Large intestine (tissue), 3 donors: ENCODE results near the gene IDH2. TPM values are rescaled to one million over a fixed set of nuclear protein-coding genes. Genes with fewer than 3 reads are reported as not detected.
A peak's percentile ranks its signal among the peaks of the same experiment; 100 is the strongest.

ENCODE experiments used
- DNase-seq, 2 donors: peaks; one replicate each; pipeline versions ENCODE4 v3.0.0 to v3.0.0-alpha.2; 2013
- H3K27ac ChIP-seq: one replicate; pipeline ENCODE4 v1.5.1; 2013; ENCODE audit warnings: low read length
- H3K27me3 ChIP-seq: 2 replicates; pipeline ENCODE4 v1.6.1; 2013; ENCODE audit warnings: low read length; ENCODE audit not compliant: control insufficient read depth, insufficient read depth
- H3K36me3 ChIP-seq: 2 replicates; pipeline ENCODE4 v1.6.1; 2013; ENCODE audit warnings: low read length; ENCODE audit not compliant: control insufficient read depth, insufficient read depth
- H3K4me1 ChIP-seq: one replicate; pipeline ENCODE4 v1.6.1; 2013; ENCODE audit warnings: low read length; ENCODE audit not compliant: control insufficient read depth, insufficient read depth
- H3K4me3 ChIP-seq: one replicate; pipeline ENCODE4 v1.5.1; 2013; ENCODE audit warnings: low read length
- H3K9me3 ChIP-seq: one replicate; pipeline ENCODE4 v1.6.1; 2013; ENCODE audit warnings: mild to moderate bottlenecking, low read depth, low read length, moderate library complexity; ENCODE audit not compliant: control insufficient read depth
- WGBS: methylation state at CpG from one replicate; pipeline ENCODE4 v1.1.5; 2013; ENCODE audit warnings: low lambda C conversion rate; ENCODE audit not compliant: insufficient coverage; 5-methylcytosine and 5-hydroxymethylcytosine counted together
- polyA plus RNA-seq: library from polyadenylated mRNA; unstranded; fragments of 120-200 nt; gene quantifications from one replicate; pipeline ENCODE4 v1.2.1, GENCODE V29; 2013

The IDH2 gene
- polyA plus RNA-seq, 1 donor, result 85.2 TPM

DNA sequence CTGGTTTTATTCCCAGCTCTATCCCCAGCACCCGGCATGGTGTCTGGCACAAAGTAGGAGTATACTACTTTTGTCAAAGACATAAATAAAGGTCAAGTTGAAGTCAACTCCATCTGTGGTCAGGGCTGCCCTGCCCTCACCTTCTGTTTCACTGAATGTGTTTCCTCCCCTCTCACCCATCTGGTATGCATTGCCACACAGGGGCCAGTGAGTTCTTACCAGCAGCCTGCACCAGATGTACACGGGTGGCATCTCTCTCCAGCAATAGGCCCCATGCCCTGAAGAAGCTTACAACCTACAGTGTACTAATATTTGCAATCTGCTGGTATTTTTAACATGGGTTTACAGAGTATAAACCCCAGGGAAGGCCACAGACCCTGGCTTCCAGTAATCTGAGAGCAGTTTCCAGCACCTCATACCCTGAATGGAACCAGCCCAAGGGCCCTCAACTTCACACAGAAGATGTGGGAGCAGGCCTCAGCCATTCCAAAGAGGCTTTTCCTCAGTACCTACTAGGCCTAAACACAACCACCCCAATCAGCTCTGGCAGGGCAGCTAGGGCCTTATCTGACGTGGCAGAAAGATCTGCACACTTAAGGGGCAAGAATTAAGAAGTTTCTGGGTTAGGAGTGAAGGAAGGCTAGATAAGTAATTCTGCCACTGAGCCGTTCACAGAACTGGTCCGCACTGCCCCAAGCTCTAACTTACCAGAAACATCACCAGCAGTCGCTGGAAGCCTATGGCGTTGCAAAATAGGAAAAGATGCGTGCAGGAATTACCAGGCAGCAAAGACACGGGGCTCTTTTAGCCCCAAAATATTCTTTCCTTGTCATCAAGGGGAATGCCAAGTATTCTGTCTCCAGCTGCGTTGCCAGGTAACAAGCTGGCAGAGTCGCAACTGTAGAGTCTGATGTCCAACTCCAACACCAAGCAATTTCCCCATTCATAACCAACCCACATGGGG is 2.1 kb downstream of the IDH2 start:
- Histone ChIP-seq H3K36me3 (peaks cover 4% of the 10 kb centered on the region), H3K4me3 (peak overlapping the region; percentile 84), H3K27ac (peak overlapping the region; percentile 85), H3K4me1 (peaks cover 43% of the 10 kb centered on the region), H3K27me3 (no peaks in the 10 kb centered on the region), H3K9me3 (no peaks in the 10 kb centered on the region)
- WGBS, result no CpG with 5 or more reads among the region's 11 CpGs
- no peak for DNase-seq

DNA sequence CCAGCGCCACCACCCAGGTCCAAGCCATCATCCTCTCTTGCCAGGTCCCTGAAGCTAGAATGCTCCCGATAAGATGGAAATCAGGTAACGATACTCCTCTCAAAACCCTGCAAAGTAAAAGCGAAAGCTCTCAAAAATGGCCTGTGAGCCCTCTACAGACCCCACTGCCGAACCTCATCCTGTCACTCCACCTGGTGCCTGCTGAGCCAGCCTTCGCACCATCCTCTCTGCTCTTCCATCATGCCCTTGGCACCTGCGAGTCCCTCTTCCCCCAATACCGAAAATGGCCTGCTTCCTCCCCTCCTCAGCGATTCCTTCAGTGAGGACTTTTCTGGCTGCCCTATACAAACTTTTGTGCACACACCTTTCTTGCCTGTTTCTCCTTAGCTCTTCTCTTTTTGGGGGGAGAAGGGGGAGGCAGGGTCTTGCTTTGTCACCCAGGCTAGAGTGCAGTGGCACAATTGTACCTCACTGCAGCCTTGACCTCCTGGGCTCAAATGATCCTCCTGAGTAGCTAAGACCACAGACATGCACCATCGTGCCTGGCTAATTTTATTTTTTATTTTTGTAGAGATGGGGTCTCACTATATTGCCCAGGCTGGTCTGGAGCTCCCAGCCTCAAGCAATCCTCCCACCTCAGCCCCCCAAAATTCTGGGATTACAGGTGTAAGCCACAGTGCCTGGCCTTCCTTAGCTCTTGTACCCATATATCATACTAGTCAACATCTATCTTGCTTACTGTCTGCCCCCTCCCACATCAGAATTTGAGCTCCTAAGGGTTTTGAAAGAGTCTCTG is 3.0 kb downstream of the IDH2 start:
- H3K9me3 ChIP-seq, result no peaks in the 10 kb centered on the region
- peaks cover 47% of the 10 kb centered on the region for H3K4me1 ChIP-seq
- H3K36me3 ChIP-seq, result peaks cover 4% of the 10 kb centered on the region
- peak overlapping the region; percentile 19 for H3K27ac ChIP-seq
- H3K27me3 ChIP-seq, result no peaks in the 10 kb centered on the region
- no peak overlapping the region for H3K4me3 ChIP-seq
- WGBS, result no CpG with 5 or more reads among the region's 10 CpGs
- no peak for DNase-seq

DNA sequence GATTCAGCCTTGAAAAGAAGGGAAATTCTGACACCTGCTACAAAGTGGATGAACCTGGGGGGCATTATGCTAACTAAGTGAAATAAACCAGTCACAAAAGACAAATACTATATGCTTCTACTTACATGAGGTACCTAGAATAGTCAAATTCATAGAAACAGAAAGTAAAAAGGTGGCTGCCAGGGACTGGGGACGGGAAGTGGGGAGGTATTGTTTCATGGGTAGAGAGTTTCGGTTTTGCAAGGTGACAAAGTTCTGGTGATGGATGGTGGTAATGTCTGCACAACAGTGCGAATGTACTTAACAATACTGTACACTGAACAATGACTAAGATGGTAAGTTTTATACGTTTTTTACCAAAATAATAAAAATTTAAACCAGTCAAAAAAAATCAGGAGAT is 4.8 kb downstream of the IDH2 start:
- WGBS, result 44% methylated on average over 2 of the region's 4 CpGs
- H3K27me3 ChIP-seq, result no peaks in the 10 kb centered on the region
- peak overlapping the region; percentile 71 for H3K27ac ChIP-seq
- peak in 1 of 2 donors; percentile 49 for DNase-seq
- peaks cover 43% of the 10 kb centered on the region for H3K4me1 ChIP-seq
- peaks cover 4% of the 10 kb centered on the region for H3K36me3 ChIP-seq
- H3K9me3 ChIP-seq, result no peaks in the 10 kb centered on the region
- no peak overlapping the region for H3K4me3 ChIP-seq

- no peaks in the 10 kb centered on the region for H3K27me3 ChIP-seq
- peak in 1 of 2 donors; percentile 22 for DNase-seq
- no peak overlapping the region for H3K4me3 ChIP-seq
- no peaks in the 10 kb centered on the region for H3K9me3 ChIP-seq
- peaks cover 45% of the 10 kb centered on the region for H3K4me1 ChIP-seq
- no CpG with 5 or more reads among the region's 3 CpGs for WGBS
- peaks cover 16% of the 10 kb centered on the region for H3K36me3 ChIP-seq
- H3K27ac ChIP-seq, result no peak overlapping the region
These were observed 6.7 kb downstream of the IDH2 start for GRCh38 chr15:90095521-90095959.

DNA sequence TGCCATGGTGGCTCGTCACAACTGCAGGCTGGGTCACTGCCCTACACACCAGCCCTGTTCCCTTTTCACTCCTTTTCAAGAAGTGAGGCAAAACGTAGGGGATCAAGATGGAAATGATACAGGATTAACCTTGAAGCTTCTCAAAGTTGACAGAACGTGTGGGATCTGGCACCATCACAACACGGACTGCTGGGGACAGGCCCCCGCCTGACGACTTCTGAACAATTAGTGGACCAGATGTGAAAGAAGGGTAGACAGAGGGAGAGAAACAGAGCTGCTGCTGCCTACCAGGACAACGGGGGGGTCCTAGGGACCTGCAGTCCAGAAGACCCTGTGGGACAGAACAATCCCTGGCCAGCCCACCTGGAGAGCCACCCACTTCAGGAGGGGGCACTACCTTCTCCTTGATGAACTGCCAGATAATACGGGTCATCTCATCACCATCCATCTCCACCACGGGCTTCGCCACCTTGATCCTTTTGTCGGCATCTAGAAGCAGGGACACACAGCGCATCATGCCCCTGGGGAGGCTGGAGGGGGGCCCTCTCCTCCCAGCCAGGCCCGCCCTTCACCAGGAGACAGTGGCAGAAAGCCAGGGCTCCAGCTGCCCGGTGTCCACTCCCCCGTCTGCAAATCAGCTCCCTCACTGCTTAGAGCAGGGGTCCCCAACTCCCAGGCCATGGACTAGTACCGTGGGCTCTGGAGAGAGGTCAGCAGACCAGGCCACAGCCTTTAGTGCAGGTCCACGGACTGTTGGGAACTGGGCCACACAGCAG is 10.9 kb downstream of the IDH2 start:
- H3K4me3 ChIP-seq, result no peak overlapping the region
- WGBS, result 80% methylated on average over 1 of the region's 17 CpGs
- no peaks in the 10 kb centered on the region for H3K27me3 ChIP-seq
- no peaks in the 10 kb centered on the region for H3K9me3 ChIP-seq
- peaks cover 50% of the 10 kb centered on the region for H3K36me3 ChIP-seq
- H3K4me1 ChIP-seq, result peaks cover 27% of the 10 kb centered on the region
- no peak for DNase-seq
- H3K27ac ChIP-seq, result no peak overlapping the region

GRCh38 chr15:90090226-90090848 is 11.9 kb downstream of the IDH2 start:
- Histone ChIP-seq H3K9me3 (no peaks in the 10 kb centered on the region), H3K4me3 (no peak overlapping the region), H3K27me3 (no peaks in the 10 kb centered on the region), H3K27ac (no peak overlapping the region), H3K4me1 (peaks cover 23% of the 10 kb centered on the region), H3K36me3 (peaks cover 58% of the 10 kb centered on the region)
- DNase-seq, result no peak
- 100% methylated on average over 2 of the region's 11 CpGs for WGBS

- H3K27ac ChIP-seq, result no peak overlapping the region
- H3K9me3 ChIP-seq, result no peaks in the 10 kb centered on the region
- H3K36me3 ChIP-seq, result peaks cover 82% of the 10 kb centered on the region
- H3K27me3 ChIP-seq, result no peaks in the 10 kb centered on the region
- DNase-seq, result no peak
- H3K4me3 ChIP-seq, result no peak overlapping the region
- peaks cover 12% of the 10 kb centered on the region for H3K4me1 ChIP-seq
- no CpG with 5 or more reads among the region's 20 CpGs for WGBS
These were observed 14.7 kb downstream of the IDH2 start for GRCh38 chr15:90087454-90088154.

- DNase-seq, result no peak
- Histone ChIP-seq H3K4me1 (peaks cover 12% of the 10 kb centered on the region), H3K27me3 (no peaks in the 10 kb centered on the region), H3K9me3 (no peaks in the 10 kb centered on the region), H3K27ac (no peak overlapping the region), H3K4me3 (no peak overlapping the region), H3K36me3 (peaks cover 88% of the 10 kb centered on the region)
- no CpG with 5 or more reads among the region's 7 CpGs for WGBS
These were observed 15.4 kb downstream of the IDH2 start for GRCh38 chr15:90086868-90087268.

DNA sequence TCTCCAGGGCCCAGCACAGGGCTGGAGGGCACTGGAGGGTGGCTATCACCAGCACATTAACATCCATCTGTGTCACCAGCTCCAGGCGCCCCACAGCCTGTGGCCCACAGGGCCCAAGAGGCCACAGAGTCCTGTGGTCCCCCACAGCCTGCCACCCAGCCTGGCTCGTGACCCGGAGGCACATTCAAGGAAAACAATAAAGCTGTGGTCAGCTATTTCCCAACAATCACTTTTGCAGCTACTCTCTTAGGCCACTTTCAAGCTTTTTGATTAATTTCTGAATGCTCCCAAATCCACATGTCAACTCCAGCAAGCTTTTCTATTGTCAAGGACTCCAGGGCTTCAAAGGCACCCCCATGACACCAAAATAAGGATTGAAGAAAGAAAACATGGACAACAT is 16.7 kb downstream of the IDH2 start:
- WGBS, result no CpG with 5 or more reads among the region's 3 CpGs

More for the DNA sequence above, 16.7 kb downstream of the IDH2 start:
- Histone ChIP-seq H3K27me3 (no peaks in the 10 kb centered on the region), H3K27ac (no peak overlapping the region), H3K36me3 (peaks cover 84% of the 10 kb centered on the region), H3K4me1 (peaks cover 1% of the 10 kb centered on the region), H3K4me3 (no peak overlapping the region), H3K9me3 (no peaks in the 10 kb centered on the region)
- DNase-seq, result no peak
